WTC11 (cell line): ENCODE measurements around the gene ABHD6.

Experiments
- ATF2 ChIP-seq: sonication (generic); formaldehyde crosslinking; IDR thresholded peaks from 2 replicates; pipeline ENCODE4 v1.8.1; 2022; ENCODE audit warnings: low read depth, missing genetic modification reagents, borderline replicate concordance
- CTCF ChIP-seq: fragments of 200-600 bp; IDR thresholded peaks from 2 replicates; pipeline ENCODE4 v1.8.0; 2022; ENCODE audit warnings: antibody characterized with exemption
- SP1 ChIP-seq: sonication (generic); formaldehyde crosslinking; conservative IDR thresholded peaks from 2 replicates; pipeline ENCODE4 v1.8.1; 2022; ENCODE audit warnings: missing genetic modification reagents
- USF2 ChIP-seq: sonication (generic); formaldehyde crosslinking; IDR thresholded peaks from 2 replicates; pipeline ENCODE4 v1.8.1; 2023; ENCODE audit warnings: mild to moderate bottlenecking, missing genetic modification reagents, moderate library complexity

GRCh38 chr3:58285334-58285733 is 47.7 kb downstream of the ABHD6 start:
- no peak for TF ChIP-seq SP1 (CRISPR knock-in tag)
- TF ChIP-seq CTCF = no peak
- no peak for TF ChIP-seq ATF2 (CRISPR knock-in tag)
- no peak for TF ChIP-seq USF2 (CRISPR knock-in tag)
